Measurements from ENCODE around the gene NRCAM. TPM values are rescaled to one million over a fixed set of nuclear protein-coding genes. Genes with fewer than 3 reads are reported as not detected.

Gene NRCAM
- total RNA-seq, 1 experiment from 2014 or later = 45.7 TPM

DNA sequence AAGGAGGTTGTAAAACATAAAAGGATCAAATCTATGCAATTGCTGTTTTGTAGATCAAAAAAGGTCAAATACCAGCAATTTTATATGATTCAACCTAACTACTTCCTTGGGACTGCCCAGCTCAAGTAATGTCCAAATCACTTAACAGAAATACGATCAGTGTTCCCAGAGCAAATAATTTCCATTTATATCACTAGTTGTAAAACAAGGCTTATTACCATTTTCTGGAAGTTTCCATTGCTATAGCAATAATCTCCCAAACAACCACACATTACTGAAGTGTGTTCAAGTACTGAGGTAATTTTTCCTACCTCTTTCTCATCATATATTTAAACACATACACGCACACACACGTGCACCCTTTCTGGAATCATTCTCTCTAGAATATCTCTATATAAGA is 123.3 kb downstream of the NRCAM start:
- no peak for DNase-seq (ENCODE audit: low spot score)
- H3K4me3 ChIP-seq (ENCODE audit: low read depth, low read length, poor library complexity, severe bottlenecking) = no peak overlapping the region
- intact Hi-C loops (cut with micrococcal nuclease; ENCODE audit: unreplicated experiment) = no loop called here
- no peaks in the 10 kb centered on the region for H3K36me3 ChIP-seq (ENCODE audit: insufficient read depth, low read length, poor library complexity, severe bottlenecking)
- peaks cover 47% of the 10 kb centered on the region for H3K4me1 ChIP-seq (ENCODE audit: insufficient read depth, low read length, poor library complexity, severe bottlenecking)
- TF ChIP-seq EZH2 (IDR thresholded peaks at IDR 0.05; ENCODE audit: borderline replicate concordance, low read depth, low read length, poor library complexity, severe bottlenecking) = no peak
- TF ChIP-seq, protein P1, sequence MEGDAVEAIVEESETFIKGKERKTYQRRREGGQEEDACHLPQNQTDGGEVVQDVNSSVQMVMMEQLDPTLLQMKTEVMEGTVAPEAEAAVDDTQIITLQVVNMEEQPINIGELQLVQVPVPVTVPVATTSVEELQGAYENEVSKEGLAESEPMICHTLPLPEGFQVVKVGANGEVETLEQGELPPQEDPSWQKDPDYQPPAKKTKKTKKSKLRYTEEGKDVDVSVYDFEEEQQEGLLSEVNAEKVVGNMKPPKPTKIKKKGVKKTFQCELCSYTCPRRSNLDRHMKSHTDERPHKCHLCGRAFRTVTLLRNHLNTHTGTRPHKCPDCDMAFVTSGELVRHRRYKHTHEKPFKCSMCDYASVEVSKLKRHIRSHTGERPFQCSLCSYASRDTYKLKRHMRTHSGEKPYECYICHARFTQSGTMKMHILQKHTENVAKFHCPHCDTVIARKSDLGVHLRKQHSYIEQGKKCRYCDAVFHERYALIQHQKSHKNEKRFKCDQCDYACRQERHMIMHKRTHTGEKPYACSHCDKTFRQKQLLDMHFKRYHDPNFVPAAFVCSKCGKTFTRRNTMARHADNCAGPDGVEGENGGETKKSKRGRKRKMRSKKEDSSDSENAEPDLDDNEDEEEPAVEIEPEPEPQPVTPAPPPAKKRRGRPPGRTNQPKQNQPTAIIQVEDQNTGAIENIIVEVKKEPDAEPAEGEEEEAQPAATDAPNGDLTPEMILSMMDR (conservative IDR thresholded peaks at IDR 0.05; ENCODE audit: low read depth, low read length) = no peak
- no peak overlapping the region for H3K27ac ChIP-seq (ENCODE audit: low read depth, low read length, poor library complexity, severe bottlenecking)
- H3K9me3 ChIP-seq (ENCODE audit: low read depth, low read length, poor library complexity, severe bottlenecking) = no peaks in the 10 kb centered on the region
- ChIA-PET POLR2A (ENCODE audit: low non-redundant PET) (no interaction called here), CTCF (no interaction called here)
- BruUV-seq (replicated peaks) = no TSS peak
- H3K27me3 ChIP-seq (replicated peaks; ENCODE audit: insufficient read depth, low read depth, low read length, poor library complexity) = no peaks in the 10 kb centered on the region

DNA sequence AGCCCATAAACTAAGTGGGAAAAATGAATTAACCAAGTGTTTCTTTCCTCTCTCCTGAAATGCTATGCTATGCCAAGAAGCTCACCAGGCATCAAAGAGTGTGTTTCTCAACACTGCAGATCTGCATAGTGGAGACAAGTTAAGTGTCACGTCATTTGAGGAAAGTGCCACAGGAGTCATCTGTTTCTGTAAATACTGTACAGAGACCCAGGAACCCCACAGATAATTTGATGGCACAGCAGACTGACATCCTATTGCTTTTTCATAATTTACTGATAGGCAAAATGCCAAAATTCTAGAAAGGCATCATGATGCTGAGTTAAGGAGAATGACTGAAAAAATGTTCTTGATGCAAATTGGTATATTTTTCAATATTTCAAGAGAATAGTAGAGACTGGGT is 124.3 kb downstream of the NRCAM start:
- no peak for DNase-seq (ENCODE audit: low spot score)
- no peaks in the 10 kb centered on the region for H3K9me3 ChIP-seq (ENCODE audit: low read depth, low read length, poor library complexity, severe bottlenecking)
- no peak overlapping the region for H3K4me3 ChIP-seq (ENCODE audit: low read depth, low read length, poor library complexity, severe bottlenecking)
- CTCF ChIA-PET = no interaction called here
- TF ChIP-seq, protein P1 (conservative IDR thresholded peaks at IDR 0.05; ENCODE audit: low read depth, low read length) = no peak
- no peaks in the 10 kb centered on the region for H3K36me3 ChIP-seq (ENCODE audit: insufficient read depth, low read length, poor library complexity, severe bottlenecking)
- H3K4me1 ChIP-seq (ENCODE audit: insufficient read depth, low read length, poor library complexity, severe bottlenecking) = peaks cover 47% of the 10 kb centered on the region
- H3K27ac ChIP-seq (ENCODE audit: low read depth, low read length, poor library complexity, severe bottlenecking) = no peak overlapping the region
- POLR2A ChIA-PET (ENCODE audit: low non-redundant PET) = no interaction called here
- no peaks in the 10 kb centered on the region for H3K27me3 ChIP-seq (replicated peaks; ENCODE audit: insufficient read depth, low read depth, low read length, poor library complexity)
- intact Hi-C loops (cut with micrococcal nuclease; ENCODE audit: unreplicated experiment) = no loop called here
- no TSS peak for BruUV-seq (replicated peaks)

DNA sequence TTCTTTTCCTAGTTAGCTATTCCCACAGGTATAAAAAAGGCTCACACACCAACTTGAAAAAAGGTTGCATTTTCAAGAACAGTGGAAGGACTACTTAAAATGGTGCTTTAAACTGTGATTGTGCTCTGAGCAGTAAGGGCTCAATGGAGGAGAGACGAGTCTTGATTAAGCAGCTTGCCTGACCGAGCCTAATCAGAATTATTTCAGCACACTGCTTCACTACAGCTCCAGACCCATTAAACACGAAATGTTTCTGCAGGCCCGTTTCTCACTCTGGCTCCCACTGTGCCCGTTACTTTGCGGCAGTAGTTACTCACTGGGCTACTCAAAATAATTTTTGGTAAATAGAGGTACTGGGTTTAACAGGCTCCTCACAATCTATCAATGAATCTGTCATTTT is 126.0 kb downstream of the NRCAM start:
- BruUV-seq (replicated peaks) = no TSS peak
- CTCF ChIA-PET = no interaction called here
- Histone ChIP-seq H3K27me3 (replicated peaks; ENCODE audit: insufficient read depth, low read depth, low read length, poor library complexity) (no peaks in the 10 kb centered on the region), H3K4me3 (ENCODE audit: low read depth, low read length, poor library complexity, severe bottlenecking) (no peak overlapping the region), H3K9me3 (ENCODE audit: low read depth, low read length, poor library complexity, severe bottlenecking) (no peaks in the 10 kb centered on the region), H3K36me3 (ENCODE audit: insufficient read depth, low read length, poor library complexity, severe bottlenecking) (no peaks in the 10 kb centered on the region), H3K4me1 (ENCODE audit: insufficient read depth, low read length, poor library complexity, severe bottlenecking) (peaks cover 39% of the 10 kb centered on the region), H3K27ac (ENCODE audit: low read depth, low read length, poor library complexity, severe bottlenecking) (no peak overlapping the region)
- no peak for TF ChIP-seq EZH2 (IDR thresholded peaks at IDR 0.05; ENCODE audit: borderline replicate concordance, low read depth, low read length, poor library complexity, severe bottlenecking)
- TF ChIP-seq, protein P1 (conservative IDR thresholded peaks at IDR 0.05; ENCODE audit: low read depth, low read length) = no peak
- DNase-seq (ENCODE audit: low spot score) = no peak
- intact Hi-C loops (cut with micrococcal nuclease; ENCODE audit: unreplicated experiment) = no loop called here
- POLR2A ChIA-PET (ENCODE audit: low non-redundant PET) = no interaction called here

All from A673 (cell line).